ENCODE results near the gene METTL22. TPM values are rescaled to one million over a fixed set of nuclear protein-coding genes. Genes with fewer than 3 reads are reported as not detected.

The METTL22 gene
- total RNA-seq, 1 donor from 2014 or later = 15.5 TPM

DNA sequence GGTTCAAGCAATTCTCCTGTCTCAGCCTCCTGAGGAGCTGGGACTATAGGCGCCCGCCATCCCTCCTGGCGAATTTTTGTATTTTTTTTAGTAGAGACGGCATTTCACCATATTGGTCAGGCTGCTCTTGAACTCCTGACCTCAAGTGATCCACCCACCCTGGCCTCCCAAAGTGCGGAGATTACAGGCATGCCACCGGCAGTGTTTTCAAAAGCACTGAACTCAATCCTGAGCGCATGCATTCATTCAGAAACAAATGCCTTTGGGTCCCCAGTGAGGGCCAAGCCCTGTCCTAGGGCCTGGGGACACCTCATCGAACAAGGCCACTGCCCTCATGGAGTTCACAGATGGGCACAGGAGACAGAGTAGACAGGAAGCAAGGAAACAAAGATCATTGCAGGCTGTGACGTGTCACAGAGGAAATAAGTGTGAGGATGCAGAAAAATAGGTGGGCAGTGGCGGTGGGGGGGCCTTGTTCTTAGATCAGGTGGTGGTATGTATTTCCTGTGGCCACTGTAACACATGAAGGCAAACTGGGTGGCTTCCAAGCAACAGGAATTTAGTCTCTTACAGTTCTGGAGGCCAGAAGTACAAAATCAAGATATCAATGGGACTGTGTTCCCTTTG lies 43.7 kb upstream of the METTL22 start:
- TF ChIP-seq, protein P1, sequence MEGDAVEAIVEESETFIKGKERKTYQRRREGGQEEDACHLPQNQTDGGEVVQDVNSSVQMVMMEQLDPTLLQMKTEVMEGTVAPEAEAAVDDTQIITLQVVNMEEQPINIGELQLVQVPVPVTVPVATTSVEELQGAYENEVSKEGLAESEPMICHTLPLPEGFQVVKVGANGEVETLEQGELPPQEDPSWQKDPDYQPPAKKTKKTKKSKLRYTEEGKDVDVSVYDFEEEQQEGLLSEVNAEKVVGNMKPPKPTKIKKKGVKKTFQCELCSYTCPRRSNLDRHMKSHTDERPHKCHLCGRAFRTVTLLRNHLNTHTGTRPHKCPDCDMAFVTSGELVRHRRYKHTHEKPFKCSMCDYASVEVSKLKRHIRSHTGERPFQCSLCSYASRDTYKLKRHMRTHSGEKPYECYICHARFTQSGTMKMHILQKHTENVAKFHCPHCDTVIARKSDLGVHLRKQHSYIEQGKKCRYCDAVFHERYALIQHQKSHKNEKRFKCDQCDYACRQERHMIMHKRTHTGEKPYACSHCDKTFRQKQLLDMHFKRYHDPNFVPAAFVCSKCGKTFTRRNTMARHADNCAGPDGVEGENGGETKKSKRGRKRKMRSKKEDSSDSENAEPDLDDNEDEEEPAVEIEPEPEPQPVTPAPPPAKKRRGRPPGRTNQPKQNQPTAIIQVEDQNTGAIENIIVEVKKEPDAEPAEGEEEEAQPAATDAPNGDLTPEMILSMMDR (conservative IDR thresholded peaks at IDR 0.05; ENCODE audit: low read depth, low read length) = no peak
- H3K4me3 ChIP-seq (ENCODE audit: low read depth, low read length) = no peak overlapping the region
- no peak for DNase-seq (ENCODE audit: low read depth)

DNA sequence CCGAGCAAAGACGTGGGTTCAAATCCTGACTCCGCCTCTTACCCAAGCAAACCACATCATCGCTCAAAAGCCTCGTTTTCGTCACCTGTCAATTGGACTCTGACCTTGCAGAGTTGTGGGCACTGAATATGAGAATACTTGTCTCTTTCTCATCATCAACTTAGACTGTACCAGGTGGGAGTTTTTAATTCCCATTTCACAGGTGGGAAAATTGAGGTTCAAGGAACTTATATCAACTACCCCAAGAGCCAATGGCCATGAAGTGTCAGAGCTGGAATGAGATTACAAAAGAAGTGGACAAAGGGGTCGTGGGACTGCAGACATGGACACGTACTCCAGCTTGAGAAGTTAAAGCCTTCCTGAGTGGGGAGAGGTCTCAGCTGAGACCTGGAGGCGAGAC lies 41.9 kb upstream of the METTL22 start:
- DNase-seq (ENCODE audit: low read depth) = no peak
- no peak overlapping the region for H3K4me3 ChIP-seq (ENCODE audit: low read depth, low read length)
- TF ChIP-seq, protein P1 (conservative IDR thresholded peaks at IDR 0.05; ENCODE audit: low read depth, low read length) = no peak

DNA sequence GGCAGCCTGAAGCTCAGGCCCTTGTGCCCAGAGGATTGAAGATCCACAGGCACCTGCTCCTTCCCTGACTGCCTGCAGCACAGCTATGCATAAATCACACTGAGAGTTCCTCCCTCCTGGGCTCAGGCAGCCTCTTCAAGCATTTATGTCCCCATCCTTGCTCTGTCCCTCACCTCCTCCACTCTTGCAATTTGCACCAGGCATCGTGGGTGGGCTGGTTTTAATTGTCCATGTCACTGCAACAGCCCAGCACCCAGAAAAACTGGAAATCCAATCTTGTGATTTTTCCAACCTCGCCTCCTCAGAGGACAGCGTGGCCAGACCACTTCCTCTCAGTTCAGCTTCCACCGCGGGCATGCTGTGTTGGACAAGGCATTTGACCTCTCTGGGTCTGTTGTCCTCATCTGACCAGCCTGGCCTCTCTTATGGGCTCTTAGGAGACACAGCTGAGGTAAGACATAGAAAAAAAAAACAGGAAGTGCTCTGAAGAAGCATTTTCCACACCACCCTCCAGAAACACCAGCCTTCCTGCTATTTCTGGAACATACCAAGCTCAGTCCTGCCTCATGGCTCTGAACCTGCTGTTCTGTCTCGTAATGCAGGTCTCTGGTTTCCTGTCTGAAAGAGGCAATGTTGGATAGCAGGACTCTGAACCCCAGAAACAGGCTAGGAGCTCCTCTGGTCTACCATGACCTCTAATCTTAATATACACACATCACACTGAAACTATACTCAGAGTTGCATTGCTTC lies 39.5 kb upstream of the METTL22 start:
- no peak for DNase-seq (ENCODE audit: low read depth)
- TF ChIP-seq, protein P1 (conservative IDR thresholded peaks at IDR 0.05; ENCODE audit: low read depth, low read length) = no peak
- no peak overlapping the region for H3K4me3 ChIP-seq (ENCODE audit: low read depth, low read length)

DNA sequence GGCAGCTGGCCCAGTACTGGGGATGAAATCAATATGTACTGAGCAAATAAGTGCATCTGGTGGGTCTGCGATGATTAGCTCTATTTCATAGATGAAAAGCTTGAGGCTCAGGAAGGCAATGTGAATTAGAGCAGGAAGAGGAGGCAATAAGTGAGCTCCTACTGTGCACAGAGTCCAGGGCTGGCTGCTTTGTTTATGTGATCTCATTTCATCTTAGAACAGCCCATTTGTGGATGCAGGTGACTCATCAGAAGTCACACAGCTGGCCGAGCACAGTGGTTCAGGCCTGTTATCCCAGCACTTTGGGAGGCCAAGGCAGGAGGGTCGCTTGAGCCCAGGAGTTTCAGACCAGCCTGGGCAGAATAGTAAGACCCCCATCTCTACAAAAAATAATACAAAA lies 38.3 kb upstream of the METTL22 start:
- H3K4me3 ChIP-seq (ENCODE audit: low read depth, low read length) = no peak overlapping the region
- DNase-seq (ENCODE audit: low read depth) = no peak
- TF ChIP-seq, protein P1 (conservative IDR thresholded peaks at IDR 0.05; ENCODE audit: low read depth, low read length) = no peak

DNA sequence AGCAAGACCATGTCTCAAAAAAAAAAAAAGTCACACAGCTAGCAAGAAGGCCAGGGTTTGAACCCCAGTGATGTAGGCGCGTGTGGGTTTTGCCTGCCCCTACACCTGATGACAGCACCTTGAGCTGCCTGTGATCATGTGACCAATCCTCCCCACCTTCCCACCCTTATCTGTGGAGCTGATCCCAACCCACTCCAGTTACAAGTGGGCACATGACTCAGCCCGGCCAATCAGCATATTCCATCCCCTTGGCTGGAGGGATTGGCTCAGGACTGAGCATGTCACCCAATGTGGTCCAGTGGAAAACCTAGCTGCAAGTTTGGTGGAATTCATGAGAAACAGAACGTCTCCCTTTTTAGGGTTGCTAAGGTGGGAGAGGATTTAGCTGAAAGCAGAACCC lies 37.8 kb upstream of the METTL22 start:
- DNase-seq (ENCODE audit: low read depth) = no peak
- TF ChIP-seq, protein P1 (conservative IDR thresholded peaks at IDR 0.05; ENCODE audit: low read depth, low read length) = no peak
- H3K4me3 ChIP-seq (ENCODE audit: low read depth, low read length) = no peak overlapping the region

DNA sequence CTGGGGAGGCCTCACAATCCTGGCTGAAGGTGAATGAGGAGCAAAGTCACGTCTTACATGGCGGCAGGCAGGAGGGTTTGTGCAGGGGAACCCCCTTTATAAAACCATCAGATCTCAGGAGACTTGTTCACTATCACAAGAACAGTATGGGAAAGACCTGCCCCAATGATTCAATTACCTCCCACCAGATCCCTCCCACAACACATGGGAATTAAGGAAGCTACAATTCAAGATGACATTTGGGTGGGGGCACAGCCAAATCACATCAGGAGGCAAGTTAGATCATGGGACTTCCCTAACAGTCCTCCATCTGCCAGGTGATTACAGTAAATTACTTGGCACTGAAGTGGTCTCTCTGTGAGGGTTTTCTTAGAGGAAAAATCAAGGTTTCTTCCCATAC lies 36.5 kb upstream of the METTL22 start:
- H3K4me3 ChIP-seq (ENCODE audit: low read depth, low read length) = no peak overlapping the region
- no peak for DNase-seq (ENCODE audit: low read depth)
- TF ChIP-seq, protein P1 (conservative IDR thresholded peaks at IDR 0.05; ENCODE audit: low read depth, low read length) = no peak

DNA sequence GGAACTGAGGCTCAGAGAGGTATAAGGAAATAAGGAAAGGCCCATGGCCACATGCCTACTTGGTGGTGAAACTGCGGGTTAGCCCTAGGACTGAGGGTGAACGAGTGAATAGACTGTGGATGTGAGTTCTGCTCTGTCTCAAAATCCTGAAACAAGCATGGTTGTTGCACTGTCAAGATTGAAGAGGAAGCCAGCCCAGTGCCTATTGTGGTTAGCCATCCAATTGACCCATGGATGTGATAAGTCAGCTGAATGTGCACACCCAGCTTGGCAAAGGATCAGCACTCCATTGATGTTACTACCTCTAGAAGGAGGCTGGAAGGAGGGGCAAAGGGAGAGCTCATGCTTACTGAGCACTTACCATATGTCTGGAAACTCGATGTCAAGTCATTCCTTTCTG lies 35.6 kb upstream of the METTL22 start:
- no peak overlapping the region for H3K4me3 ChIP-seq (ENCODE audit: low read depth, low read length)
- TF ChIP-seq, protein P1 (conservative IDR thresholded peaks at IDR 0.05; ENCODE audit: low read depth, low read length) = no peak
- DNase-seq (ENCODE audit: low read depth) = no peak

All from epithelial cell of proximal tubule (primary cell).